Transverse colon (tissue), 4 donors: Measurements from ENCODE around the gene POLR2A.

Source experiments
- POLR2AphosphoS5 ChIP-seq, 3 donors: sonication (generic); formaldehyde crosslinking; IDR thresholded peaks; one replicate each; pipeline ENCODE4 v1.6.1; 2016; ENCODE audit warnings: antibody characterized with exemption in 3 of 3
- TF ChIP-seq, protein P1 (sequence below), 5 experiments: fragments of 200-600 bp in 3 of 5; fragments of 450-650 bp in 2 of 5; sonication (generic) in 3 of 5; IDR thresholded peaks; 1 replicate in 2 of 5; 2 replicates in 3 of 5; pipeline ENCODE4 v1.5.1; 2016 to 2017; ENCODE audit warnings: antibody characterized with exemption in 5 of 5, inconsistent platforms in 3 of 5, mild to moderate bottlenecking in 2 of 5, moderate library complexity in 1 of 5

- TF ChIP-seq, protein P1, sequence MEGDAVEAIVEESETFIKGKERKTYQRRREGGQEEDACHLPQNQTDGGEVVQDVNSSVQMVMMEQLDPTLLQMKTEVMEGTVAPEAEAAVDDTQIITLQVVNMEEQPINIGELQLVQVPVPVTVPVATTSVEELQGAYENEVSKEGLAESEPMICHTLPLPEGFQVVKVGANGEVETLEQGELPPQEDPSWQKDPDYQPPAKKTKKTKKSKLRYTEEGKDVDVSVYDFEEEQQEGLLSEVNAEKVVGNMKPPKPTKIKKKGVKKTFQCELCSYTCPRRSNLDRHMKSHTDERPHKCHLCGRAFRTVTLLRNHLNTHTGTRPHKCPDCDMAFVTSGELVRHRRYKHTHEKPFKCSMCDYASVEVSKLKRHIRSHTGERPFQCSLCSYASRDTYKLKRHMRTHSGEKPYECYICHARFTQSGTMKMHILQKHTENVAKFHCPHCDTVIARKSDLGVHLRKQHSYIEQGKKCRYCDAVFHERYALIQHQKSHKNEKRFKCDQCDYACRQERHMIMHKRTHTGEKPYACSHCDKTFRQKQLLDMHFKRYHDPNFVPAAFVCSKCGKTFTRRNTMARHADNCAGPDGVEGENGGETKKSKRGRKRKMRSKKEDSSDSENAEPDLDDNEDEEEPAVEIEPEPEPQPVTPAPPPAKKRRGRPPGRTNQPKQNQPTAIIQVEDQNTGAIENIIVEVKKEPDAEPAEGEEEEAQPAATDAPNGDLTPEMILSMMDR (IDR thresholded peaks at IDR 0.05), result no peak
- TF ChIP-seq POLR2AphosphoS5 (IDR thresholded peaks at IDR 0.05), result no peak
These were observed 18.4 kb upstream of the POLR2A start for GRCh38 chr17:7465597-7466275.
